ENCODE data around the gene CCDC93.

DNA sequence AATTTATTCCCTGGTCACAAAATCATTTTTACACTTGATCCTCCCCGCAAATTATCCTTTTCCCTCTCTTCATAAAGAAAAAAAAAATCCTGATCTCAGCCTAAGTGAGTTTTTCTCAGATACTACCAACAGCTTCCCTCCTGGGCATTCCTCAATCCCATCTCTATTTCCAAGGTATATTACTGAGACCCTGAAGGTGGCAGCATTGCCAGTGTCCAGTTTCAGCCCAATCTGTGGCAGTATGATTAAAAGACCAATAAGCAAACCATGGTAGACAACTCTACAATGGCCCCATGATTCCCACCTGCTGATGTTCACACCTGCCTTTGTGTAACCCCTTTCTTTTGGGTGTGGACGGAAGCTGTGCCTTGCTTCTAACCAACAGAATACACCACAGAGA is 45.1 kb downstream of the CCDC93 start:
- TF ChIP-seq, protein P1, sequence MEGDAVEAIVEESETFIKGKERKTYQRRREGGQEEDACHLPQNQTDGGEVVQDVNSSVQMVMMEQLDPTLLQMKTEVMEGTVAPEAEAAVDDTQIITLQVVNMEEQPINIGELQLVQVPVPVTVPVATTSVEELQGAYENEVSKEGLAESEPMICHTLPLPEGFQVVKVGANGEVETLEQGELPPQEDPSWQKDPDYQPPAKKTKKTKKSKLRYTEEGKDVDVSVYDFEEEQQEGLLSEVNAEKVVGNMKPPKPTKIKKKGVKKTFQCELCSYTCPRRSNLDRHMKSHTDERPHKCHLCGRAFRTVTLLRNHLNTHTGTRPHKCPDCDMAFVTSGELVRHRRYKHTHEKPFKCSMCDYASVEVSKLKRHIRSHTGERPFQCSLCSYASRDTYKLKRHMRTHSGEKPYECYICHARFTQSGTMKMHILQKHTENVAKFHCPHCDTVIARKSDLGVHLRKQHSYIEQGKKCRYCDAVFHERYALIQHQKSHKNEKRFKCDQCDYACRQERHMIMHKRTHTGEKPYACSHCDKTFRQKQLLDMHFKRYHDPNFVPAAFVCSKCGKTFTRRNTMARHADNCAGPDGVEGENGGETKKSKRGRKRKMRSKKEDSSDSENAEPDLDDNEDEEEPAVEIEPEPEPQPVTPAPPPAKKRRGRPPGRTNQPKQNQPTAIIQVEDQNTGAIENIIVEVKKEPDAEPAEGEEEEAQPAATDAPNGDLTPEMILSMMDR (IDR thresholded peaks at IDR 0.05): no peak
- no peak for TF ChIP-seq POLR2A (IDR thresholded peaks at IDR 0.05)
